GM20000 (cell line): ENCODE results near the gene GRID1.
"Not testable (repeated sequence)": the region's sequence is repeated elsewhere in the genome, so short reads cannot be mapped to it uniquely, and the experiment has no call there.

Experiments used
- DNase-seq: peaks from one replicate; pipeline ENCODE4 v3.0.0; 2012; ENCODE audit warnings: low spot score
- TF ChIP-seq, protein P1 (sequence below): IDR thresholded peaks from 2 replicates; pipeline ENCODE4 v1.5.1; 2012; ENCODE audit warnings: mild to moderate bottlenecking, control low read depth; ENCODE audit errors: extremely low read depth, missing control alignments

The GRID1 gene

DNA sequence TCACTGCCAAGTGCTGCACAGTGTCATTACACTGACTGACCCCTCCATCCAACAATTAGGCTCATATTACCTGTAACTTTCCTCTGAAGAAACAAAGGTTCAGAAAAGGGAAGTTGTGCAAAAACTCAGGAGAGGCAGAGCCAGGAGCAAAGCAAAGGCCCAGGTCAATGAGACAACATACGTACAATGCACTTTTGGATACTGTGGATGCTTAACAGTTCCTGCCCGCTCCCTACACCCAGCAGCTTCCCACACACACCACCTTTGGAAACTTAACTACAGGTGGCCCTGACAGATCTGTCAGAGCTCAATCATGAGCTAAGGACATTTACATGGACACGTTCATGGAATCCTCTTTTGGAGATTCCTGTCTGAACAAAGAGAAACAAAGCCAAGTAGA lies 515.9 kb downstream of the GRID1 start:
- TF ChIP-seq, protein P1, sequence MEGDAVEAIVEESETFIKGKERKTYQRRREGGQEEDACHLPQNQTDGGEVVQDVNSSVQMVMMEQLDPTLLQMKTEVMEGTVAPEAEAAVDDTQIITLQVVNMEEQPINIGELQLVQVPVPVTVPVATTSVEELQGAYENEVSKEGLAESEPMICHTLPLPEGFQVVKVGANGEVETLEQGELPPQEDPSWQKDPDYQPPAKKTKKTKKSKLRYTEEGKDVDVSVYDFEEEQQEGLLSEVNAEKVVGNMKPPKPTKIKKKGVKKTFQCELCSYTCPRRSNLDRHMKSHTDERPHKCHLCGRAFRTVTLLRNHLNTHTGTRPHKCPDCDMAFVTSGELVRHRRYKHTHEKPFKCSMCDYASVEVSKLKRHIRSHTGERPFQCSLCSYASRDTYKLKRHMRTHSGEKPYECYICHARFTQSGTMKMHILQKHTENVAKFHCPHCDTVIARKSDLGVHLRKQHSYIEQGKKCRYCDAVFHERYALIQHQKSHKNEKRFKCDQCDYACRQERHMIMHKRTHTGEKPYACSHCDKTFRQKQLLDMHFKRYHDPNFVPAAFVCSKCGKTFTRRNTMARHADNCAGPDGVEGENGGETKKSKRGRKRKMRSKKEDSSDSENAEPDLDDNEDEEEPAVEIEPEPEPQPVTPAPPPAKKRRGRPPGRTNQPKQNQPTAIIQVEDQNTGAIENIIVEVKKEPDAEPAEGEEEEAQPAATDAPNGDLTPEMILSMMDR: no peak
- DNase-seq: no peak

DNA sequence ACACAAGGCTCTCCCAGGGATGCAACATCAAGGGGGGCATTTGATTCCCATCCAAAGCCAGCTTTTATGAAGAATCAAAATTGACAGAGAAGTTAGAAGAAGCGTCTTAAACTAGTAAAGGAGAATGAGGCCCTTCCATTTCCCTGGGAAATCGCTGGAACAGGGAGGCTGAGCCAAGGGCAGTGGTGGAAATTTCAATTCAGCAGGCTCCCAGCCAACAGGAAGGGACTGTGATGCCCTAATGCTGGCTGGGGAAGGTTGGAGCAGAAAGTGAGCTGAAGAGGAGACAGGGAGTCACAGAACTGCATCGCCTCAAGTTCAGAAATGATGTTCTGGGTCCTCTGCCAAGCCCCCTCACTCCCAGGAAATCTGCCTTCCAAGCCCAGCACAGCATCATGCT lies 517.3 kb downstream of the GRID1 start:
- DNase-seq: no peak

GRCh38 chr10:85848756-85849155 lies 517.8 kb downstream of the GRID1 start:
- DNase-seq: no peak
- TF ChIP-seq, protein P1: no peak

More for the DNA sequence above, 517.3 kb downstream of the GRID1 start:
- TF ChIP-seq, protein P1: no peak

GRCh38 chr10:85847085-85847484 lies 519.5 kb downstream of the GRID1 start:
- TF ChIP-seq, protein P1: no peak

GRCh38 chr10:85838660-85839059 lies 527.9 kb downstream of the GRID1 start:
- DNase-seq: not testable (repeated sequence)

More at GRCh38 chr10:85847085-85847484, 519.5 kb downstream of the GRID1 start:
- DNase-seq: no peak

DNA sequence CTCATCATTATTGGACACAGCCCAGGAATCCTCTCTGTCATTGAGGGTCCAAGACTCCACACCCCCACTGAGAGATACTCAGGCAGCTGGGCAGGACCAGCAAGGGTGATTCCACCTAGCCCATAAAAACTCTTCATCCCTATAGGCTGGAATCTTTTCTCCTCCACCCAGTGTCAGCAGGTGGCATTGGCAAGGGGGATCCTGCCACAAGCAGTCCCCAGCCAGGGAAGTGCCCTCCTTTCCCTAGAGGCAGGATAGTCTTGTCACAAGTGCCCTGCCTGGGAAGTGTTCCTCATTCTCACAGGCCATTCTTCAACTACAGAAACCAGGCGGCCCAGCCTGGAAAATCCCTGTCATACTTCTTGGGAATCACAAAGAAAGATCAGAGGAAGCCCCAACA lies 533.6 kb downstream of the GRID1 start:
- no peak for DNase-seq
- TF ChIP-seq, protein P1: no peak

DNA sequence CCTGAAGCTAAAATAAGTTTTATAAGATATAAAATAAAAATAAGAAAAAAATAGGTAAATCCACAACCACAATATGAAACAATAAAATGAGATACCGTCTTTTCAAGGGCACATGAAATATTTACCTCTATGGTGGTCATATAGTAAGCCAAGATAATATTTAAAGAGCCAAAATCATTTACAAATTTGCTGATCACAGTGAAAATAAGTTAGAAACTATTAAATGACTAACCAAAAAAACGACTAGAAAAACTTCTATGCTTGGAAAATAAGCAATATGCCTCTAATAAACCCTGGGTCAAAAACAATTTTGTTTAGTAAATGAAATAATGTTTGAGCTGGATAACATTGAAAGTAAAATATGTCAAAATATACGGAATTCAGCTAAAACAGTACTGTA lies 535.2 kb downstream of the GRID1 start:
- TF ChIP-seq, protein P1: no peak
- no peak for DNase-seq

DNA sequence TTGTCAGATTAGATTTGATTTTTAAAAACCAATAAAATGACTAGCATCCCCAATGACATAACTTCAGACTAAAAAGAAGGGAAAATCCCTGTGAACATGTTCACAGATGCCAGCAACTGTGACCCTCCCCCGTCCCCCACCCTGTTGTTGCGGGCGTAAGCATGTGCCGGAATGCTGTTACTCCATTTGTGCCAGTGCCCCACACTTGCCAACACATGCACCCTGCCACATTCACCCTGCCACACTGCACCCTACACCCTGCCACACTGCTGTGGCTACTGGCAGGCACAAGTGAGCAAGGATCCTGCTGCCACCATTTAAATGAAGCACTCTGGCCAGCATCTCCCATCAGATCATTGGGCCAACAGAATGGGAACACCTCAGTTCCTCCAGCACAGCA lies 540.2 kb downstream of the GRID1 start:
- TF ChIP-seq, protein P1: no peak
- no peak for DNase-seq
